ACHN (cell line): Measurements from ENCODE around the gene ARSJ.
"Not testable (repeated sequence)": the region's sequence is repeated elsewhere in the genome, so short reads cannot be mapped to it uniquely, and the experiment has no call there.

Experiments
- DNase-seq: peaks from one replicate; pipeline ENCODE4 v3.0.0-alpha.2; 2015
- in situ Hi-C: cut with HindIII; loops from 2 replicates; pipeline ENCODE4 v1.10.0; 2017; ENCODE audit warnings: low sequenced_read_pairs, low pct_ligation_motif_present, low pct_unique_long_range_greater_than_20kb

Gene ARSJ

DNA sequence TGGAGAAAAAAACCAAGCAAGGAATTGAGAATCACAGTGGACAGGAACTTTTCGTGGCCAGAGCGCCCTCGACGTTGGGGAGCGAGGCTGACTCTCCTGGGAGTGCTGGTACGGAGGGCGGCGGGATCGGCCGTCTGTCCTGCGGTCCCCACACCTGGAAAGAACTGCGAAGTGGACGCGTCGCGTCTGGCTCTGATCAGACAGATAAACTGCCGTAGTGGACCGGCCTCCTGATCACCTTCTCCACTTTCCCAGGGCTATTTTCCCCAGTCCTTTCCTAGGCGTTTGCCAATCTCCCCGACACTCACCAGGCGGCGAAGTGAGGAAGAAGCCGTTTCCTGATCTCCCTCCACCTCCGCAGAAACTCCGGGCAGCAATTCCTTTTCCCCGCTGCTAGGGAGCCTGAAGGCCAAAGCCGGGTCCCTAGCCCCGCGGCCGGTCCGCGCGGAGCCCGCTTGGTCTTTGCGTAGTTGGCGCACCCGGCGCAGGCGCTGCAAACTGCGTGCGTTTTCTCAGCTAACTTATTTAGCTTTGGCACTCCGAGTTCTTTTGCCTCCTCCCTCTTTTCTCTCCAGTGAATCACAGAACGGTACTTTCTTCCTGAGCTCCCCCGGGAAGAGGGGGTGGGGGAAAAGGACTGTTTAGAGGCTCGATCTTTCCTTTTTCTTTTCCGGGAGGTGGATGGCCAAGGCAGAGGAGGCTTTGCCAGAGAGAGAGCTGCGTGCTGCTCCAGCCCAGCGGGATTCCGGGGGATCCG is at the start of gene ARSJ:
TSS of gene ARSJ (minus strand) at position 500 of the 757 bp plus-strand sequence. CDS start 813 bp downstream, outside the sequence.
- peak; percentile 81 for DNase-seq
- in situ Hi-C loops: no loop called here

- DNase-seq: no peak
- in situ Hi-C loops: no loop called here
Measured at GRCh38 chr4:114028071-114028470, 48.6 kb upstream of the ARSJ start.

- in situ Hi-C loops: no loop called here
- DNase-seq: no peak
Measured at GRCh38 chr4:114027596-114027995, 48.1 kb upstream of the ARSJ start.

- in situ Hi-C loops: no loop called here
- no peak for DNase-seq
Measured at GRCh38 chr4:114026447-114026846, 47.0 kb upstream of the ARSJ start.

- in situ Hi-C loops: no loop called here
- no peak for DNase-seq
Measured at GRCh38 chr4:114025176-114025777, 45.8 kb upstream of the ARSJ start.

- in situ Hi-C loops: no loop called here
- no peak for DNase-seq
Measured at GRCh38 chr4:114021451-114021850, 42.0 kb upstream of the ARSJ start.

DNA sequence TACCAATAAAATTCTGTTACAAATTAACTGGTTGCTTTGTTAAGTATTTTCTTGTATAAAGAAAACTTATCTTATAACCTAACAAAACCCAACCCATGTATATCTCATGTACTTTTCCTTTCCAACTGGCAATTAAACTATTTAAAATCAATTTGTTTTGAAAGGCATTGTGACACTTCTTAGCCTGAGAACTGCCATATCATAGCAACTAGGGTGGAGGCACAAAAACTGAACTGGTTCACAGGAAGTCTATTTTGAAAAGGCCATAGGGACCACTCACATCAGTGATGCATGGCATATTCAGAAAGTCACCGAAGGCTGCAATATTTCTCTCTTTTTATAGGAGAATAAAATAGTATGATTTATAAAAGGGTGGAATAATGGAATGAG is 40.5 kb upstream of the ARSJ start:
- no peak for DNase-seq
- in situ Hi-C loops: no loop called here

DNA sequence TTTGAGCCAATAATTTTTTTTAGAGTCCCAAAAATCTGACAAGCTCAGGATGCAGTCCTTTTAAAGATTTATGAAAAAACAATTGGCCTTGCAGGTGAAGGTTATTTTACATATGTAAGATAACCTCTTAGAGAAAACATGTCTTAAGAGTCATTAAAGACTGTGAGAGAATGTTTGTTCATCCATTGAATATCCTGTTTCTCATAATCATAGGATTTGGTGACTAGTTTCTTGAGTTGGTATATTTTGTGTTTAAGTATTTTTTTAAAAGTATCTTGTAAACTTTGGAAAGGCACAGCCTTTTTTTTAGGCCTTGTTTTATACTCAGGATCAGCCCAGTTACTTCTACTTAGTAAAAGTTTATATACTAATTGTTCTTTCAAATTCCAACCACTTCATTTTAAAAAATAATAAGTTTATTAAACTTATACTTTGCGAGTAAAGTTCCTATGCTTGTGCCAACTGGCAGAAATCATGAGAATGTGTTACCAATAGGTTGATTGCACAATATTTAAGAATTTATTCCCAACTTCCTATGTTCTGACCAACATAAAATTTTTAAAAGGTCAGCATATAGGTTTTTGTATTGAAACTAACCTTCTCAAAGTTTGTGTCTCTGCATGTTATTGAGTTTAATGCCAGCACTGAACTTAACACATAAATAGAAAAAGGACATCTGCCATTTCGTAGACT is 40.0 kb upstream of the ARSJ start:
- in situ Hi-C loops: no loop called here

DNA sequence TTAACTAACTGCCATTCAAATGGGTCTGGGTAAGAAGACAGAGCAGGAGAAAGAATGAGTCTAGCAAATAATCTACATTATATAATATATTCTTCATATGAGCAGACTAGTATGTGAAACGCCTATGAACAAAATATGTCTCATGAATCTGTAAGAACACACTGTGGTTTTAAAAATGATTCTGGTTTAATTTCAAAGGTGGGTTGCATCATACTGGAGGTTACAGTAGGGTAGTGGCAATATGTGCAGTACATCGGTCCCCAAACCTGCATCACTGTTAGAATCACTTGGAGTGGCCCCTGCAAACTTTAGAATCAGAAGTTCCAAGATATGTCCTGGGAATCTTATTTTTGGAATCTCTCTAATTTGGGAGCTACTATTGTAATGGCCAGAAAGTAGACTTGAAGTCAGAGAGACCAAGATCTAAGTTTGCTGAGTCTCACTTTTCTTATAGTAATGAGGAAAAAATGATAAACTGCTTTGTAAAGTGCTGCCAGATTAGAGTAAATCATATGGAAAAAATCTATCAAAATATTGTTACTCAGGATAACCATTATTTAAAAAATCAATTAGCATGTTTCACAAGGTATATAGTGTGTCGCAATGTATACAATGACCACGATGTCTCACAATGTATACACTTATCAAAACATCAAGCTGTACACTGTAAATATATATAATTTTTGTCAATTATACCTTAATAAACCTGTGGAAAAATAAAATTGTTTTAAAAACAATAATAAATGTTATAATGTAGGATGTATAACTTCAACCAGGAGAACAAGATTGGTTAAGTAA is 37.9 kb upstream of the ARSJ start:
- in situ Hi-C loops: no loop called here
- DNase-seq: no peak

More for the DNA sequence above, 40.0 kb upstream of the ARSJ start:
- DNase-seq: no peak

GRCh38 chr4:114015444-114015899 is 36.0 kb upstream of the ARSJ start:
- DNase-seq: peak; percentile 88
- in situ Hi-C loops: no loop called here

DNA sequence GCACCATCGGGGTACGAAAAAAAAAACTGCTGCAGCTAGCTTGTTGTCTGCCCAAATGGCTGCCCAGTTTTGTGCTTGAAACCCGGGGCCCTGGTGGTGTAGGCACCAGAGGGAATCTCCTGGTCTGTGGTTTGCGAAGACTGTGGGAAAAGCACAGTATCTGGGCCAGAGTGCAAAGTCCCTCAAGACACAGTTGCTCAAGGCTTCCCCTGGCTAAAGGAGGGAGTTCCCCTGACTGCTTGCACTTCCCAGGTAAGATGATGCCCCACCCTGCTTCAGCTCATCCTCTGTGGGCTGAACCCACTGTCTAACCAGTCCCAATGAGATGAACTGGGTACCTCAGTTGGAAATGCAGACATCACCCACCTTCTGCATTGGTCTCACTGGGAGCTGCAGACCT is 33.8 kb upstream of the ARSJ start:
- DNase-seq, in situ Hi-C loops: not testable (repeated sequence)

DNA sequence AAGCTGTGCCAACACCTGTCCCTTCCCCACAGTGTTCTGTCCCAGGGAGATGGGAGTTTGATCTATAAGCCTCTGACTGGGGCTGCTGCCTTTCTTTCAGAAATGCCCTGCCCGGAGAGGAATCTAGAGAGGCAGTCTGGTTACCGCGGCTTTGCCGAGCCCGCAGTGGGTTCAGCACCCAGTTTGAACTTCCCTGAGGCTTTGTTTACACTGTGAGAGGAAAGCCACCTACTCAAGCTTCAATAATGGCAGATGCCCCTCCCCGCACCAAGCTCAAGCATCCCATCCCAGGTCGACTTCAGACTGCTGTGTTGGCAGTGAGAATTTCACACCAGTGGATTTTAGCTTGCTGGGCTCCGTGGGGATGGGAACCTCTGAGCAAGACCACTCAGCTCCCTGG is 33.3 kb upstream of the ARSJ start:
- no peak for DNase-seq
- in situ Hi-C loops: no loop called here

DNA sequence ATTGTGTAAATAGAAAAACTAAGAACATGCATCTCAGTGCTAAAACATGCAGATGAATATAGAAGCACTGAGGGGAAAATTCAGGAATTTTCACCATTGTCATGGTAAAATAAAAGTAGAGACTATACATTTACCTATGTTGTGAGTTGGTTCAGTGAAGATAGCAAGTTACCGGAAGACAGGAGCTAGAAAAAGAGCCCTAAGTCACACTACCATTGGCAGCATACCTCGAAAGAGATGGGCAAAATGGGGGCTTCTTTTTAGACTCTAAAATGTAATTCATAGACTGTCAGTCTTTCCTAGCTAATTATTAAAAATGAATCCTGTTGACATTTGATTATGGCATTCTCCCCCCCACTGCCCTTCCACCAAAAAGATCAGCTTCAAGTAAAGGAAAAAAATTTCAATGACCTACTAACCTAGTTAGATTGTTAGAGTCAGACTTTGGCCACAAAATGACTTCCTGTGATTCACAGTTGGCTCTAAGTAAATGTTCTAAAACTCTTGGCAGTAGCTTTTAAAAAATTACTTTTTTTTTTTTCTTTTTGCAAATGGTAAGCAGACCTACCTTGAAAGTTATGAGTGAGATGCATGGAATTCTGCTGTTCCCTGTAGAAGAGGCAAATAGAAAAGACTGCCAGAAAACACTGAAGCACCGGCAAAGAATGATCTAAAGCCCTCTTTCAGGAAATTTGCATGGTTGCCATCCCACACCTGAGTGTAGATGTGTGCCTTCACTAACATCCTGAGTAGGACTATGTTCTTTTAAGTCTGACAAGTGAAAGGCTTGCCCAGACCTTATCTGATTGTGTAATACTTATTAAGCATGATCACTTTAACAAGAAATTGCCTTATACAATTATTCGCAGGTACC is 26.4 kb upstream of the ARSJ start:
- in situ Hi-C loops: no loop called here

DNA sequence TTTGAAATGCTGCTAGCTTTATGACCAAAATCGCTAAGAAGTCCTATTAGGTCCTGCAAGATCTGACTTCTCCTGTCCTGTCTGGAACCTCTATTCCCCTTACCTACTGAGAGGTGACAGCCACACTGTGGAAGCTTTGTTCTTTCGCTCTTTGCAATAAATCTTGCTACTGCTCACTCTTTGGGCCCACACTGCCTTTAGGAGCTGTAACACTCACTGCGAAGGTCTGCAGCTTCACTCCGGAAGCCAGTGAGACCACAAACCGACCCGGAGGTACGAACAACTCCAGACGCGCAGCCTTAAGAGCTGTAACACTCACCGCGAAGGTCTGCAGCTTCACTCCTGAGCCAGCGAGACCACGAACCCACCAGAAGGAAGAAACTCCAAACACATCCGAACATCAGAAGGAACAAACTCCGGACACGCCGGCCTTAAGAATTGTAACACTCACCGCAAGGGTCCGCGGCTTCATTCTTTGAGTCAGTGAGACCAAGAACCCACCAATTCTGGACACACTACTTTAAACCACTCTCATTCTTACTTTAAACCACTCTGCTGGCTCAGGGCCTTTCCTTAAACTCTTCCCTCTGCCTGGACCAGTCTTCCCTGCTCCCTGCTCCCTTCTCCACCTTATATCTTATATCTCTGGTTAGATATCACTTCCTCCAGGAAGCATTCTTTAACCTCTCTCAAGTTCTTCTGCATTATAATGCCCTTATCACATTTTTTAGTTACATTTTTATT is 25.2 kb upstream of the ARSJ start:
- DNase-seq, in situ Hi-C loops: not testable (repeated sequence)

More for the DNA sequence above, 26.4 kb upstream of the ARSJ start:
- peak; percentile 42 for DNase-seq

DNA sequence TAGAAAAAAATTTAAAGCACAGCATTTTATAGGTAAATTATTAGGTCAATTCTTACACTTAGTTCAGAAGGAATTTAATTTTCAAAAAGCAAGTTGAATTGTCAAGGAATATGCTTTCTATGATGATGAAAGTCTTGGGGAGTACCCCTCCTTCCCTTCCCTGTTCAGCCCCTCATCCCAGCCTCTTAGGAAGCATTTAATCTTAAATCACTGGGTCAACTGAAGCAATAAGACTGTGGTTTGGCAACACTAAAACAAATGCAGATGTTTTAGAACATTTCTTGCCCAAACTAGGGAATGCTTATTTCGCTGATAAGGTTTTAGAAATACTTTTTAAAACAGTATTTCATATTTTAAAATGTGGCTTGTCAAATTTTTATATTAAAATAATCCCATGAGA is 19.1 kb upstream of the ARSJ start:
- in situ Hi-C loops: no loop called here
- no peak for DNase-seq

DNA sequence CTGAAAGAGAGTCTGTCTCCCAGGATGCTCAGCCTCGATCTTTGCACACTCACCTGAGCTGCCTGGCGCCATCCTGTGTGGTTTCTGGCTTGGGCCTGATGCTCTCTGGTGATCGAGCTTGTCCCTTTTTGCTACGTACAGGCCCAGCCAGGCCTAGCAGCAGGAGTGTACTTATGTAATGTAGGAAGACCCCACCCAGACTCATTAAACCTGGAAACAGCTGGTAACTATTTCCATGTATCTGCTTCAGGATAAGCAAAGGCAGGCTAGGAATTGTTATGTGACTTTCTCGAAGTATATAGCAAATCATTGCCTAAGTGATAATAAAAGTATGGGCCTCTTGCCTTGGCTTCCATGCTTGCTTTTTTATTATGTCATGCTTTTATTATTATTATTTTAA is 18.6 kb upstream of the ARSJ start:
- in situ Hi-C loops: no loop called here

GRCh38 chr4:113997206-113997605 is 17.8 kb upstream of the ARSJ start:
- in situ Hi-C loops: no loop called here

More for the DNA sequence above, 18.6 kb upstream of the ARSJ start:
- no peak for DNase-seq

More at GRCh38 chr4:113997206-113997605, 17.8 kb upstream of the ARSJ start:
- no peak for DNase-seq
